ENCODE results near the gene TNNT1. TPM values are rescaled to one million over a fixed set of nuclear protein-coding genes. Genes with fewer than 3 reads are reported as not detected.

The TNNT1 gene
- polyA plus RNA-seq, 1 of the 3 experiments (the other 2 are of a cell fraction) = 39.5 TPM

DNA sequence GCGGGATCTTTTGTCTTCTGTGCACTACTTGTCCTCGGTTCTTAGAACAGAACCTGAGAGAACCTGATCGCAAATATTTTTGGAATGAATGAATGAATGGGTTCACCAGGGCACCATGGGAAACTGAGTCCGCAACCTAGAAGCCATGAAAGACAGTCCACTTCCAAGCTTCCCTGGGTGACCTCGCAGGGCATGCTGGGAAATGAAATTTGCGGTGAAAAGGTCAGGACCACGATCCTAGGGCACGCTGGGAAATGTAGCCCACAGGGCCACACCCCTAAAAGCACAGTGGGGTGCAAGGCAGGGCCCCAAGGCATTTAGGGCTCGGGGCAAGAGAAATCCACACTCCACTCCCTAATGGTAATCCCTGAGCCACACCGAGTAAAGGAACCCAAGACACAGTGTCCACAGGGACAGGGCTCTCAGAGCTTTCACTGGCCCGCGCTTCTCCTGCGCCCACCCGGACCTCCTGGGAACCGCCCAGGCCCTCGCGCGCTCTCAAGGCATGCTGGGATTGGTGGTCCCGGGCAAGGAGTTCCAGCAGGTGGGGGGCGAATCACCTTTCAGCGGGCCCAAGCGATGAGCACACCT, 30.5 kb downstream of the TNNT1 start:
- peaks cover 7% of the 10 kb centered on the region for H3K27me3 ChIP-seq (ENCODE audit: insufficient read depth)
- H3K27ac ChIP-seq (ENCODE audit: low read depth in 2 of 2, low read length in 1 of 2) = no peak overlapping the region
- POLR2A ChIA-PET = no interaction called here
- CTCF ChIA-PET = interaction anchor here (2.1 to 6.2 kb wide), 4 partner anchors 15 to 42 kb away, joined by 8 to 38 read pairs (median 8); no protein-coding TSS in a partner anchor
- no peaks in the 10 kb centered on the region for H3K9me2 ChIP-seq
- no peaks in the 10 kb centered on the region for H3K36me3 ChIP-seq (replicated peaks in 1 of 2; ENCODE audit: control insufficient read depth in 1 of 2, insufficient read depth in 2 of 2, low read length in 1 of 2)
- 79% methylated on average over 14 of the region's 22 CpGs for WGBS (ENCODE audit: low lambda C conversion rate)
- peak overlapping the region; percentile 81 for H3K4me2 ChIP-seq
- H3K9me3 ChIP-seq = no peaks in the 10 kb centered on the region
- TF ChIP-seq NRF1 (IDR thresholded peaks at IDR 0.05; ENCODE audit: low read depth, low read length) (no peak), SMC3 (IDR thresholded peaks at IDR 0.05; ENCODE audit: low read depth, low read length) (no peak), POLR2AphosphoS5 (IDR thresholded peaks at IDR 0.05; ENCODE audit: low read depth, low read length) (no peak), TAF1 (IDR thresholded peaks at IDR 0.05; ENCODE audit: borderline replicate concordance, low read depth, low read length) (no peak), GABPA (IDR thresholded peaks at IDR 0.05; ENCODE audit: low read depth) (no peak), ELF1 (IDR thresholded peaks at IDR 0.05) (no peak), NFIC (IDR thresholded peaks at IDR 0.05; ENCODE audit: borderline replicate concordance) (no peak), SIN3A (IDR thresholded peaks at IDR 0.05; ENCODE audit: borderline replicate concordance, low read depth, low read length) (no peak), RAD21 (IDR thresholded peaks at IDR 0.05; ENCODE audit: low read length) (no peak), RXRA (IDR thresholded peaks at IDR 0.05; ENCODE audit: borderline replicate concordance, low read depth) (no peak), FOSL2 (IDR thresholded peaks at IDR 0.05; ENCODE audit: borderline replicate concordance, low read depth) (no peak), GATA2 (CRISPR knock-in tag; IDR thresholded peaks at IDR 0.05) (no peak), RFX5 (IDR thresholded peaks at IDR 0.05; ENCODE audit: low read length) (no peak), MEF2A (IDR thresholded peaks at IDR 0.05; ENCODE audit: borderline replicate concordance, low read depth) (no peak), CHD2 (IDR thresholded peaks at IDR 0.05; ENCODE audit: low read length, partially characterized antibody) (no peak)
- TF ChIP-seq, protein P1, sequence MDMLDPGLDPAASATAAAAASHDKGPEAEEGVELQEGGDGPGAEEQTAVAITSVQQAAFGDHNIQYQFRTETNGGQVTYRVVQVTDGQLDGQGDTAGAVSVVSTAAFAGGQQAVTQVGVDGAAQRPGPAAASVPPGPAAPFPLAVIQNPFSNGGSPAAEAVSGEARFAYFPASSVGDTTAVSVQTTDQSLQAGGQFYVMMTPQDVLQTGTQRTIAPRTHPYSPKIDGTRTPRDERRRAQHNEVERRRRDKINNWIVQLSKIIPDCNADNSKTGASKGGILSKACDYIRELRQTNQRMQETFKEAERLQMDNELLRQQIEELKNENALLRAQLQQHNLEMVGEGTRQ (IDR thresholded peaks at IDR 0.05; ENCODE audit: borderline replicate concordance, low read depth, low read length) = no peak
- TF ChIP-seq, protein P2, sequence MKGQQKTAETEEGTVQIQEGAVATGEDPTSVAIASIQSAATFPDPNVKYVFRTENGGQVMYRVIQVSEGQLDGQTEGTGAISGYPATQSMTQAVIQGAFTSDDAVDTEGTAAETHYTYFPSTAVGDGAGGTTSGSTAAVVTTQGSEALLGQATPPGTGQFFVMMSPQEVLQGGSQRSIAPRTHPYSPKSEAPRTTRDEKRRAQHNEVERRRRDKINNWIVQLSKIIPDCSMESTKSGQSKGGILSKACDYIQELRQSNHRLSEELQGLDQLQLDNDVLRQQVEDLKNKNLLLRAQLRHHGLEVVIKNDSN (IDR thresholded peaks at IDR 0.05; ENCODE audit: borderline replicate concordance, low read depth) = no peak
- TF ChIP-seq, protein P3, sequence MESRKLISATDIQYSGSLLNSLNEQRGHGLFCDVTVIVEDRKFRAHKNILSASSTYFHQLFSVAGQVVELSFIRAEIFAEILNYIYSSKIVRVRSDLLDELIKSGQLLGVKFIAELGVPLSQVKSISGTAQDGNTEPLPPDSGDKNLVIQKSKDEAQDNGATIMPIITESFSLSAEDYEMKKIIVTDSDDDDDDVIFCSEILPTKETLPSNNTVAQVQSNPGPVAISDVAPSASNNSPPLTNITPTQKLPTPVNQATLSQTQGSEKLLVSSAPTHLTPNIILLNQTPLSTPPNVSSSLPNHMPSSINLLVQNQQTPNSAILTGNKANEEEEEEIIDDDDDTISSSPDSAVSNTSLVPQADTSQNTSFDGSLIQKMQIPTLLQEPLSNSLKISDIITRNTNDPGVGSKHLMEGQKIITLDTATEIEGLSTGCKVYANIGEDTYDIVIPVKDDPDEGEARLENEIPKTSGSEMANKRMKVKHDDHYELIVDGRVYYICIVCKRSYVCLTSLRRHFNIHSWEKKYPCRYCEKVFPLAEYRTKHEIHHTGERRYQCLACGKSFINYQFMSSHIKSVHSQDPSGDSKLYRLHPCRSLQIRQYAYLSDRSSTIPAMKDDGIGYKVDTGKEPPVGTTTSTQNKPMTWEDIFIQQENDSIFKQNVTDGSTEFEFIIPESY (IDR thresholded peaks at IDR 0.05; ENCODE audit: borderline replicate concordance, low read depth) = no peak
- TF ChIP-seq, protein P4, sequence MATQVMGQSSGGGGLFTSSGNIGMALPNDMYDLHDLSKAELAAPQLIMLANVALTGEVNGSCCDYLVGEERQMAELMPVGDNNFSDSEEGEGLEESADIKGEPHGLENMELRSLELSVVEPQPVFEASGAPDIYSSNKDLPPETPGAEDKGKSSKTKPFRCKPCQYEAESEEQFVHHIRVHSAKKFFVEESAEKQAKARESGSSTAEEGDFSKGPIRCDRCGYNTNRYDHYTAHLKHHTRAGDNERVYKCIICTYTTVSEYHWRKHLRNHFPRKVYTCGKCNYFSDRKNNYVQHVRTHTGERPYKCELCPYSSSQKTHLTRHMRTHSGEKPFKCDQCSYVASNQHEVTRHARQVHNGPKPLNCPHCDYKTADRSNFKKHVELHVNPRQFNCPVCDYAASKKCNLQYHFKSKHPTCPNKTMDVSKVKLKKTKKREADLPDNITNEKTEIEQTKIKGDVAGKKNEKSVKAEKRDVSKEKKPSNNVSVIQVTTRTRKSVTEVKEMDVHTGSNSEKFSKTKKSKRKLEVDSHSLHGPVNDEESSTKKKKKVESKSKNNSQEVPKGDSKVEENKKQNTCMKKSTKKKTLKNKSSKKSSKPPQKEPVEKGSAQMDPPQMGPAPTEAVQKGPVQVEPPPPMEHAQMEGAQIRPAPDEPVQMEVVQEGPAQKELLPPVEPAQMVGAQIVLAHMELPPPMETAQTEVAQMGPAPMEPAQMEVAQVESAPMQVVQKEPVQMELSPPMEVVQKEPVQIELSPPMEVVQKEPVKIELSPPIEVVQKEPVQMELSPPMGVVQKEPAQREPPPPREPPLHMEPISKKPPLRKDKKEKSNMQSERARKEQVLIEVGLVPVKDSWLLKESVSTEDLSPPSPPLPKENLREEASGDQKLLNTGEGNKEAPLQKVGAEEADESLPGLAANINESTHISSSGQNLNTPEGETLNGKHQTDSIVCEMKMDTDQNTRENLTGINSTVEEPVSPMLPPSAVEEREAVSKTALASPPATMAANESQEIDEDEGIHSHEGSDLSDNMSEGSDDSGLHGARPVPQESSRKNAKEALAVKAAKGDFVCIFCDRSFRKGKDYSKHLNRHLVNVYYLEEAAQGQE (IDR thresholded peaks at IDR 0.05; ENCODE audit: low read depth, low read length) = no peak
- TF ChIP-seq, protein P5, sequence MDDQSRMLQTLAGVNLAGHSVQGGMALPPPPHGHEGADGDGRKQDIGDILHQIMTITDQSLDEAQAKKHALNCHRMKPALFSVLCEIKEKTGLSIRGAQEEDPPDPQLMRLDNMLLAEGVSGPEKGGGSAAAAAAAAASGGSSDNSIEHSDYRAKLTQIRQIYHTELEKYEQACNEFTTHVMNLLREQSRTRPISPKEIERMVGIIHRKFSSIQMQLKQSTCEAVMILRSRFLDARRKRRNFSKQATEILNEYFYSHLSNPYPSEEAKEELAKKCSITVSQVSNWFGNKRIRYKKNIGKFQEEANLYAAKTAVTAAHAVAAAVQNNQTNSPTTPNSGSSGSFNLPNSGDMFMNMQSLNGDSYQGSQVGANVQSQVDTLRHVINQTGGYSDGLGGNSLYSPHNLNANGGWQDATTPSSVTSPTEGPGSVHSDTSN (IDR thresholded peaks at IDR 0.05) = no peak
- peaks cover 36% of the 10 kb centered on the region for H3K79me2 ChIP-seq (ENCODE audit: insufficient read depth)
- H3K9ac ChIP-seq = peak overlapping the region; percentile 58; the same call in 1 of the 2 replicates
- H3K4me1 ChIP-seq (ENCODE audit: control insufficient read depth in 1 of 2, insufficient read depth in 2 of 2, low read depth in 1 of 2, low read length in 1 of 2) = peaks cover 9 to 26% of the 10 kb centered on the region in 2 experiments; a peak in 3 of 4 replicates
- DNase-seq = no peak
- peaks cover 32% of the 10 kb centered on the region for H4K20me1 ChIP-seq (ENCODE audit: insufficient read depth)
- peak overlapping the region; percentile 63 to 64 for H3K4me3 ChIP-seq (ENCODE audit: low read depth in 2 of 2, low read length in 1 of 2)
- H3F3A ChIP-seq (replicated peaks; ENCODE audit: insufficient read depth) = peaks cover 5% of the 10 kb centered on the region
- H2AFZ ChIP-seq (ENCODE audit: low read depth) = peak overlapping the region; percentile 96
